ENCODE results near the gene HMGCL. TPM values are rescaled to one million over a fixed set of nuclear protein-coding genes. Genes with fewer than 3 reads are reported as not detected.
"Not testable (repeated sequence)": the region's sequence is repeated elsewhere in the genome, so short reads cannot be mapped to it uniquely, and the experiment has no call there.

The HMGCL gene
- polyA plus RNA-seq, 3 donors: 17.8 to 26.7 (median 22.1) TPM

DNA sequence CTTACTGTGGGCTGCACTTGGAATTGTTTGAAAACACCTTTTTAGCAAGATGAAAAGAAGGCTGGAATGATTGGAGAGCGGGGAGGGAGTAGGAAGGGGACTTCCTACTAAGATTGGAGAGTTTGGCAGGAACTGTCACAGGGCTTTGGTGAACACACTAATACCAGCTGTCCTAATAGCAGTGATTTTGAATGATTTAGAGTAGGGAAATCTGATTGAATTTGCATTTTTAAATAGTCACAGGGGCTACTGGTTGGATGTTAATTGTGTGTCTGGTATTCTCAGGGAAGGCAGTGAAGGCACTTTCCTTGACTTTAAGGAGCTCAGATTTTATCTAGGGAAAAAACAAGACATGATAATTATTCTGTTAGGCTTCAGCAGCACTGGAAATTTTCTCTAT, 2.5 kb upstream of the HMGCL start:
- Mint-ChIP-seq H3K4me1 (peaks cover 20% of the 10 kb centered on the region), H3K27me3 (ENCODE audit: low read depth in 3 of 3) (peaks cover 0 to 2% (median 0%) of the 10 kb centered on the region in 3 donors), H3K27ac (no peak overlapping the region), H3K36me3 (no peaks in the 10 kb centered on the region), H3K9me3 (no peaks in the 10 kb centered on the region), H3K4me3 (no peak overlapping the region)
- H3K4me1 ChIP-seq (ENCODE audit: control insufficient read depth in 1 of 2, insufficient read depth in 2 of 2, low read length in 2 of 2): peaks cover 10 to 19% of the 10 kb centered on the region in 2 donors
- H3K9me3 ChIP-seq (replicated peaks in 1 of 2; ENCODE audit: control insufficient read depth in 1 of 2, insufficient read depth in 1 of 2, low read length in 2 of 2): no peaks in the 10 kb centered on the region
- no peaks in the 10 kb centered on the region for H3K27me3 ChIP-seq (ENCODE audit: control insufficient read depth in 2 of 2, insufficient read depth in 2 of 2, low read length in 2 of 2)
- peak overlapping the region; percentile 21 for H2AFZ ChIP-seq (ENCODE audit: insufficient read depth, low read depth, low read length, poor library complexity, severe bottlenecking)
- H3K9ac ChIP-seq (ENCODE audit: insufficient read depth, low read length, poor library complexity, severe bottlenecking): no peak overlapping the region
- no peak overlapping the region for H3K4me2 ChIP-seq (replicated peaks; ENCODE audit: extremely low read depth, low read length, poor library complexity, severe bottlenecking)
- TF ChIP-seq, protein P1, sequence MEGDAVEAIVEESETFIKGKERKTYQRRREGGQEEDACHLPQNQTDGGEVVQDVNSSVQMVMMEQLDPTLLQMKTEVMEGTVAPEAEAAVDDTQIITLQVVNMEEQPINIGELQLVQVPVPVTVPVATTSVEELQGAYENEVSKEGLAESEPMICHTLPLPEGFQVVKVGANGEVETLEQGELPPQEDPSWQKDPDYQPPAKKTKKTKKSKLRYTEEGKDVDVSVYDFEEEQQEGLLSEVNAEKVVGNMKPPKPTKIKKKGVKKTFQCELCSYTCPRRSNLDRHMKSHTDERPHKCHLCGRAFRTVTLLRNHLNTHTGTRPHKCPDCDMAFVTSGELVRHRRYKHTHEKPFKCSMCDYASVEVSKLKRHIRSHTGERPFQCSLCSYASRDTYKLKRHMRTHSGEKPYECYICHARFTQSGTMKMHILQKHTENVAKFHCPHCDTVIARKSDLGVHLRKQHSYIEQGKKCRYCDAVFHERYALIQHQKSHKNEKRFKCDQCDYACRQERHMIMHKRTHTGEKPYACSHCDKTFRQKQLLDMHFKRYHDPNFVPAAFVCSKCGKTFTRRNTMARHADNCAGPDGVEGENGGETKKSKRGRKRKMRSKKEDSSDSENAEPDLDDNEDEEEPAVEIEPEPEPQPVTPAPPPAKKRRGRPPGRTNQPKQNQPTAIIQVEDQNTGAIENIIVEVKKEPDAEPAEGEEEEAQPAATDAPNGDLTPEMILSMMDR (IDR thresholded peaks at IDR 0.05): no peak
- no peak overlapping the region for H3K4me3 ChIP-seq (replicated peaks in 1 of 3; ENCODE audit: low read depth in 2 of 3, low read length in 3 of 3)
- WGBS (ENCODE audit: insufficient coverage): 100% methylated on average over 1 of the region's 1 CpG
- peaks cover 15% of the 10 kb centered on the region for H3K79me2 ChIP-seq (ENCODE audit: insufficient read depth, low read length)
- H3K27ac ChIP-seq (ENCODE audit: low read depth in 1 of 2, low read length in 2 of 2): no peak overlapping the region
- no peaks in the 10 kb centered on the region for H3K36me3 ChIP-seq (replicated peaks in 1 of 2; ENCODE audit: control insufficient read depth in 1 of 2, insufficient read depth in 2 of 2, low read length in 2 of 2)
- no peaks in the 10 kb centered on the region for H4K20me1 ChIP-seq (ENCODE audit: insufficient read depth, low read length)
- intact Hi-C loops (cut with micrococcal nuclease): no loop called here
- no peak for DNase-seq

DNA sequence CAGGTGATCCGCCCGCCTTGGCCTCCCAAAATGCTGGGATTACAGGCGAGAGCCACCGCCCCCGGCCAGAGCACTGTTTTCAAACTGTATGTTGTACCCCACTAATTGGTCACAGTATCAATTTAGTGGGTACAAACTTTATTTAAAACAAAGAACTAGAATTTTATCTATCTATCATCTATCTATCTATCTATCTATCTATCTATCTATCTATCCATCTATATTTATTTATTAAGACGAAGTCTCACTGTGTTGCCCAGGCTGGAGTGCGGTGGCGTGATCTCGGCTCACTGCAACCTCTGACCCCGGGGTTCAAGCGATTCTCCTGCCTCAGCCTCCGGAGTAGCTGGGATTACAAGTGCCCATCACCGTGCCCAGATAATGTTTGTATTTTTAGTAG, 1.4 kb upstream of the HMGCL start:
- H4K20me1 ChIP-seq (ENCODE audit: insufficient read depth, low read length); H3K4me2 ChIP-seq (replicated peaks; ENCODE audit: extremely low read depth, low read length, poor library complexity, severe bottlenecking); DNase-seq; H3K27ac ChIP-seq (ENCODE audit: low read depth in 1 of 2, low read length in 2 of 2); intact Hi-C loops (cut with micrococcal nuclease); H3K36me3 ChIP-seq (replicated peaks in 1 of 2; ENCODE audit: control insufficient read depth in 1 of 2, insufficient read depth in 2 of 2, low read length in 2 of 2); H3K9me3 Mint-ChIP-seq; H3K9me3 ChIP-seq (replicated peaks in 1 of 2; ENCODE audit: control insufficient read depth in 1 of 2, insufficient read depth in 1 of 2, low read length in 2 of 2); H3K27ac Mint-ChIP-seq; H3K4me3 ChIP-seq (replicated peaks in 1 of 3; ENCODE audit: low read depth in 2 of 3, low read length in 3 of 3); H3K4me3 Mint-ChIP-seq; H3K36me3 Mint-ChIP-seq; H3K27me3 Mint-ChIP-seq (ENCODE audit: low read depth in 3 of 3); H2AFZ ChIP-seq (ENCODE audit: insufficient read depth, low read depth, low read length, poor library complexity, severe bottlenecking); H3K27me3 ChIP-seq (ENCODE audit: control insufficient read depth in 2 of 2, insufficient read depth in 2 of 2, low read length in 2 of 2); H3K9ac ChIP-seq (ENCODE audit: insufficient read depth, low read length, poor library complexity, severe bottlenecking): not testable (repeated sequence)
- peaks cover 22% of the 10 kb centered on the region for H3K4me1 Mint-ChIP-seq
- Histone ChIP-seq H3K79me2 (ENCODE audit: insufficient read depth, low read length) (peaks cover 15% of the 10 kb centered on the region), H3K4me1 (ENCODE audit: control insufficient read depth in 1 of 2, insufficient read depth in 2 of 2, low read length in 2 of 2) (peaks cover 10 to 19% of the 10 kb centered on the region in 2 donors)
- WGBS (ENCODE audit: insufficient coverage): 100% methylated on average over 7 of the region's 13 CpGs
